HFF-Myc (cell line): ENCODE results near the gene PARVA.

Experiments used
- DNase-seq: peaks from one replicate; pipeline ENCODE4 v3.0.0-alpha.2; 2011; ENCODE audit warnings: low read depth; ENCODE audit errors: extremely low read depth
- H3K4me3 ChIP-seq: replicated peaks from 2 replicates; pipeline ENCODE4 v1.5.1; 2011; ENCODE audit warnings: low read depth, mild to moderate bottlenecking, control low read depth, low read length
- TF ChIP-seq, protein P1 (sequence below): IDR thresholded peaks from 2 replicates; pipeline ENCODE4 v1.5.1; 2012; ENCODE audit warnings: mild to moderate bottlenecking, low read depth, low read length, control low read depth; ENCODE audit errors: missing control alignments

The PARVA gene

DNA sequence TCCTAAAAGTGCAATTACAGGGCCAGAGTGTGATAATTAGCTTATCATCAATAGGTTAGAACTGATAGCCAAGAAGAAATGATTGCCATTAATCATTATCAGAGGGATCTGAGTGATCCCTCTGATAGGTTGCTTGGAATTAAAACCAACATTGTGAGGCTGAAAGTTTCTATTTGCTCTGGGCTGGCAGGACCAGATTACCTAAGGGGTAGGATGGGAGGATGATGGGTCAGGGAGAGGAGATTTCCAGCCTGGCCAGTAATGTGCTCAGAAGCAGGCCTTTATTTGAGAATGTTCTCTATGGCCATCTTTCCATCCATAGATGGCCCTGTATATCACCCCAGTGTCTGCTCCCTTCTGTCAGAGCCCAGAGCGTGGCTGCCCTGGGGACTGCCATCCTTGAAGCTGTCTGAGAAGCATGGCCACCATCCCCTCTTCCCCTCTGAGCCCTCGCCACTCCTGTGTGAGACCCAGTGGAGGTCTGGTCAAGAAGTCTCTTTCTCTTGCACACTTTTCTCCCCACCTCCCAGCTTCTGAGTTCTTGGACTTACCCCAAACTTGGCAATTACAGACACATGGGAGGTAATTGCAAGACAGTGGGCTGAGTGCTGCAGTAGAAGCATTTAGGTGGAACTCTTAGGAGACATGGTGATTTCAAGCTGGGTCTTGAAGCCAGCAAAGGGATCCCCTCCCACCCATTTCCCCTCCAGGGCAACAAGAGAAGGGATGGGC is 11.7 kb downstream of the PARVA start:
- TF ChIP-seq, protein P1, sequence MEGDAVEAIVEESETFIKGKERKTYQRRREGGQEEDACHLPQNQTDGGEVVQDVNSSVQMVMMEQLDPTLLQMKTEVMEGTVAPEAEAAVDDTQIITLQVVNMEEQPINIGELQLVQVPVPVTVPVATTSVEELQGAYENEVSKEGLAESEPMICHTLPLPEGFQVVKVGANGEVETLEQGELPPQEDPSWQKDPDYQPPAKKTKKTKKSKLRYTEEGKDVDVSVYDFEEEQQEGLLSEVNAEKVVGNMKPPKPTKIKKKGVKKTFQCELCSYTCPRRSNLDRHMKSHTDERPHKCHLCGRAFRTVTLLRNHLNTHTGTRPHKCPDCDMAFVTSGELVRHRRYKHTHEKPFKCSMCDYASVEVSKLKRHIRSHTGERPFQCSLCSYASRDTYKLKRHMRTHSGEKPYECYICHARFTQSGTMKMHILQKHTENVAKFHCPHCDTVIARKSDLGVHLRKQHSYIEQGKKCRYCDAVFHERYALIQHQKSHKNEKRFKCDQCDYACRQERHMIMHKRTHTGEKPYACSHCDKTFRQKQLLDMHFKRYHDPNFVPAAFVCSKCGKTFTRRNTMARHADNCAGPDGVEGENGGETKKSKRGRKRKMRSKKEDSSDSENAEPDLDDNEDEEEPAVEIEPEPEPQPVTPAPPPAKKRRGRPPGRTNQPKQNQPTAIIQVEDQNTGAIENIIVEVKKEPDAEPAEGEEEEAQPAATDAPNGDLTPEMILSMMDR = no peak
- H3K4me3 ChIP-seq = no peak overlapping the region
- DNase-seq = no peak

DNA sequence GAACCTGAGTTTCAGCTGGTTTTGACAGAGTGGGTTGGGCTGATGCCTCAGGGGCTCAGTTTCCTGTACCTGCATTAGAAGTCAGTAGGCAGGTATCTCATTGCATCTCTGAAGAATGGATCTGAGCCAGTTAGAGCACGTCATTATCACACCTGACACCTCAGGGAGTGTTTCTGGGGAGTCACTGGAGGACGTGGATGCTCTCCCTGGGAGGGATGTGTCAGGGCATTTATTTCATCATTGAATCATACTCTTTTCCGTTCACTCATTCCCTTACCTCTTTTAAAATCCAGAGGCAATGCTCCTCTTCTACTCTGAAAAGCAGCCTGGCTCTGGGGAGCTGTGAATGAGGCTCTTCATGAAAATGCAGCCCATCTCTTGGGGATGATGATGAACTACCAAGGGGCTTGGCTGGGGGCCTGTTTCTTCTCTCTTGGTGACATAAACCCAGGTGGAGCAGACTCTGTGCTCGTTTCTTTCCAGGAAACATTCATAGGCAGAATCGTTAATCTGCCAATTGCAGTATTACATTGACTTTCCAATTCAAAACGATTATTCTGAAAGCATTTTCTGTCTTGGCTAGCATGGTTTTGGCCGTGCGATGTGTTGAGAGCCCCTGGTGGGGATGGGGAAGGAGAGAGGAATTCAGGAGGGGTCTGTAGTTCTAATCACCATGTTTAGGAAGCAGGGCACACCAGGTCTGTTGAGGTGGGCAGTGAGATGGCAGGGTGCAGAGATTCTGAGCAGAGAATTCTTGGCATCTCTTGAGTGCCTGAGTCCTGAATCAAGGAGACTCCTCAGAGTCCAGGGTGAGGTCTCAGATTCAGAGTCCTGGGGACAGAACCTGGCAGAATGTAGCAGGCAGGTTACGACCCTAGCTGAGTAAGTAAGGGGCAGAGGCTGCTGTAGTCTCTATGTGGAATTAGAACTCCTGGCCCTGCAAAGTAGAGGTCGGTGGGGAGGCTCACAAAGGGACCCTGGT is 12.6 kb downstream of the PARVA start:
- no peak for DNase-seq
- TF ChIP-seq, protein P1 = no peak

DNA sequence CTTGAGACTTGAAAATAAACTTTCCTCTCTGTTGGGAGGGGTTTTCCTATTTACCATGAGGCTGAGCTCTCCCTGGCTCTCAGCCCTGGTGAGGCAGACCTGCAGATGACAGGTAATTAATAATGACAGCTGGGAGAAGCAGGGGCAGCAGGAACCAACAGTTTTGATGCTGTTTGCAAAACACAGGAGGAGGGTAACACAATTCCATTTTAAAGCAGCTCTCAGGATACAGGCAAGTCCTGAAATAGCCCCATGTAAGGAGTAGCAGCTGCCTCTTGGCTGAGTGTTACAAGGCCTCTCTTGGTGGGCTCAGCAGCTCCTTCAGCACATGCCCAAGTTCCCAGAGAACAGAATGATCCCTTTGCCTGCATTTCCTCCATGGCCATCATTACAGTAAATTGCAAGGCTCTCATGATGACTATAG is 13.3 kb downstream of the PARVA start:
- DNase-seq = no peak
- H3K4me3 ChIP-seq = no peak overlapping the region
- TF ChIP-seq, protein P1 = no peak

More for the DNA sequence above, 12.6 kb downstream of the PARVA start:
- H3K4me3 ChIP-seq = no peak overlapping the region

DNA sequence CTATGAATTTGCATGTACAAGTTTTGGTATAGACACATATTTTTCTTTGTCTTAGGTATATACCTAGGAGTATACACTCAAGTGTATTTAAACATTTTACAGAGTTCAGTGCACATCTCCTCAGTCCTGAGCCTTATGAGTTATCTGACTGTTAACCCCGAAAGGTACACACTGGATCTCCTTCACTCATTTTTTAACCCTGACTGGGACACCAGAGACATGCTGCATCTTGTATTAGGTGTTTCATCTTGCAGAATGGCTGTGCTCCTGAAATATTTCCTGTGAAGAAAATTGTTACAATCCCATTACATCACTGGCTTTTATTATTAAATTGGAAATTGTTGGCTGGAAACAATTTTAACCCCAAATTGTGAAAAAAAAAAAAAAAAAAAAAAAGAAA is 15.3 kb downstream of the PARVA start:
- H3K4me3 ChIP-seq = no peak overlapping the region
- no peak for DNase-seq
- TF ChIP-seq, protein P1 = no peak

DNA sequence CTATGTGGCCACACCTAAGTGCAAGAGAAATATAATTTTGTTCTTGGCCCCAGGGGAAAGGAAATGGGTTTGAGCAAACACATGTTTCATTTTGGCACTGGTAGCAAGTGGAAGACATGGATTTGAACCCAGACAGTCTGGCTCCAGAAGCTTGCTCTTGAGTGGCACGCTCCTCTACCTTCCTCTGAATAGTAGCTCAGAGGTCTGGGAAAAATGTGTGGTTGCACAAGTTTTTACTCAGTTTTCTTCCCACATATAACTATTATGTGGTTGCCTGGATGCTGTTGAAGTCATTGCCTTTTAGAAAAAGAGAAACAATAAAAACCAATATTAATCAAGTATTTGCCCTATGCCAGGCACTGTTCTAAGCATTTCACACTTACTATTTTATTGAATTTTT is 16.3 kb downstream of the PARVA start:
- TF ChIP-seq, protein P1 = no peak
- H3K4me3 ChIP-seq = no peak overlapping the region
- DNase-seq = no peak

DNA sequence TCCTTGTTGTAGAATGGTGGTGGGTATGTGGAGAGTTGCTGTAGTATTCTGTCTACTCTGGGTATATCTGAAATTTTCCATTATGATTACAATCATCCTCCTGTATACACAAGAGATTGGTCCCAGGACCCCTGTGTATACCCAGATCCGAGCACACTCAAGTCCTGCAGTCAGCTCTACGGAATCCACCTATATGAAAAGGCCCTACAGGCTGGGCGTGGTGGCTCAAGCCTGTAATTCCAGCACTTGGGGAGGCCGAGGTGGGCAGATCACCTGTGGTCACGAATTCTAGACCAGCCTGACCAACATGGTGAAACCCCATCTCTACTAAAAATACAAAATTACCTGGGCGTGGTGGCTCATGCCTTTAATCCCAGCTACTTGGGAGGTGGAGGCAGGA is 17.2 kb downstream of the PARVA start:
- TF ChIP-seq, protein P1 = no peak
- no peak overlapping the region for H3K4me3 ChIP-seq
- DNase-seq = no peak
